BLaER1 (cell line): ENCODE measurements around the gene CENPM.
A peak's percentile ranks its signal among the peaks of the same experiment; 100 is the strongest.

ENCODE experiments used
- H3K27ac ChIP-seq: shearing (Covaris generic); formaldehyde crosslinking; 2 replicates; pipeline ENCODE4 v1.8.1; 2022
- H3K27me3 ChIP-seq: shearing (Covaris generic); formaldehyde crosslinking; 2 replicates; pipeline ENCODE4 v1.8.1; 2022
- H3K36me3 ChIP-seq: shearing (Covaris generic); formaldehyde crosslinking; 2 replicates; pipeline ENCODE4 v1.8.1; 2022
- H3K4me1 ChIP-seq: shearing (Covaris generic); formaldehyde crosslinking; 2 replicates; pipeline ENCODE4 v1.8.1; 2022
- H3K4me2 ChIP-seq: shearing (Covaris generic); formaldehyde crosslinking; 2 replicates; pipeline ENCODE4 v1.8.1; 2022
- H3K4me3 ChIP-seq: shearing (Covaris generic); formaldehyde crosslinking; 2 replicates; pipeline ENCODE4 v1.8.1; 2022
- H3K9ac ChIP-seq: shearing (Covaris generic); formaldehyde crosslinking; 2 replicates; pipeline ENCODE4 v1.8.1; 2022
- H3K9me3 ChIP-seq: shearing (Covaris generic); formaldehyde crosslinking; 2 replicates; pipeline ENCODE4 v1.8.1; 2022
- H4K20me1 ChIP-seq: shearing (Covaris generic); formaldehyde crosslinking; 2 replicates; pipeline ENCODE4 v1.8.1; 2022
- Cebpa-rat ChIP-seq: shearing (Covaris generic); IDR thresholded peaks from 2 replicates; pipeline ENCODE4 v1.8.1; 2022

The CENPM gene

GRCh38 chr22:41934284-41935014 is 12.5 kb downstream of the CENPM start:
- Histone ChIP-seq H3K9me3 (no peaks in the 10 kb centered on the region), H3K27ac (peak overlapping the region; percentile 91), H4K20me1 (peaks cover 7% of the 10 kb centered on the region; the same call in 1 of the 2 replicates), H3K27me3 (no peaks in the 10 kb centered on the region), H3K4me2 (peak overlapping the region; percentile 95), H3K4me3 (no peak overlapping the region; the same call in 1 of the 2 replicates), H3K9ac (peak overlapping the region; percentile 81), H3K36me3 (peaks cover 10% of the 10 kb centered on the region; the same call in 1 of the 2 replicates), H3K4me1 (peaks cover 100% of the 10 kb centered on the region)
- no peak for TF ChIP-seq Cebpa-rat

DNA sequence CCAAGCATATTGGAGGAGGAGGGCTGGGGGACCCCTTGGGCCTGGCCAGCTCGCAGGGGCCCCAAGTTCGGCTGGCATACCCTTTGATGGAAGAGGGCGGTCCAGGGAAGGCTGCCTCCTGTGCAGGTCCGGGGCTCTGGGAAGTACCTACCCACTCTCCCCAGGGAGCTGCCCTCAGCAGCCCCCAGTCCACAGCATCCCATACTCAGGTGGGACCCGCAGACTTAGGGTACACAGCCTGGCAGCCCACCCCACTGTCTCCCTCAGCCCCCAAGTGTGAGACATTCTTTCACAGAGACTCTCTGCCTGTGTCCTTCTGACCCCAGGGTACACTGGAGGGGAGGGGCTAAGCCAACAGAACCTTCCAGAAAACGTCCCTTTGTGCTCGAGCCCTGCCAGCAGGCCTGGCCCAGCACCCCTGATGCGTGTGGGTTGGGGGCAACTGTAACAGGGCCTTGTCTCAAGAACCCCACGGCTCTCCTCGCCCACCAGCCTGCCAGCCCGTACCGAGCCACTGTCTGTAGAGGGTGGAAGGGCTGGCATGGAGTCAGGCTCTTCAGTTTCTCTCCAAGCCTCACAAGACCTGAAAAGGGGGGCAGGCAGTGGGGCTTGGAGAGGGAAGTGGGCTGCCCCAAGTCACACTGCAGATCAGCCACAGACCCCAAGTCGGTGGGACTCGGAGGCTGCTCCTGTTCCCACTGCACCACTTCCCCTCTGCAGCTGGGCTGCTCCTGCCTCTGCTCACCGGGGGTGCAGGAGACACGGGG is 13.4 kb downstream of the CENPM start:
- Histone ChIP-seq H3K4me1 (peaks cover 100% of the 10 kb centered on the region), H3K36me3 (peaks cover 3% of the 10 kb centered on the region; the same call in 1 of the 2 replicates), H3K9ac (peak overlapping the region; percentile 81), H3K9me3 (no peaks in the 10 kb centered on the region), H3K4me3 (no peak overlapping the region; the same call in 1 of the 2 replicates), H3K27me3 (no peaks in the 10 kb centered on the region), H4K20me1 (no peaks in the 10 kb centered on the region), H3K4me2 (peak overlapping the region; percentile 95), H3K27ac (peak overlapping the region; percentile 91)
- no peak for TF ChIP-seq Cebpa-rat

GRCh38 chr22:41932353-41932752 is 14.6 kb downstream of the CENPM start:
- Histone ChIP-seq H3K4me2 (peak overlapping the region; percentile 95), H3K4me1 (peaks cover 100% of the 10 kb centered on the region), H3K36me3 (no peaks in the 10 kb centered on the region), H3K27me3 (no peaks in the 10 kb centered on the region), H4K20me1 (no peaks in the 10 kb centered on the region), H3K4me3 (no peak overlapping the region; the same call in 1 of the 2 replicates), H3K27ac (peak overlapping the region; percentile 91), H3K9me3 (no peaks in the 10 kb centered on the region), H3K9ac (peak overlapping the region; percentile 81)
- no peak for TF ChIP-seq Cebpa-rat

- no peaks in the 10 kb centered on the region for H3K9me3 ChIP-seq
- peak overlapping the region; percentile 81 for H3K9ac ChIP-seq
- H3K27ac ChIP-seq: peak overlapping the region; percentile 91
- H3K27me3 ChIP-seq: no peaks in the 10 kb centered on the region
- TF ChIP-seq Cebpa-rat: no peak
- H3K4me1 ChIP-seq: peaks cover 99% of the 10 kb centered on the region
- H4K20me1 ChIP-seq: no peaks in the 10 kb centered on the region
- H3K4me2 ChIP-seq: peak overlapping the region; percentile 95
- no peak overlapping the region for H3K4me3 ChIP-seq
- H3K36me3 ChIP-seq: no peaks in the 10 kb centered on the region
Measured at GRCh38 chr22:41931701-41932269, 15.2 kb downstream of the CENPM start.

DNA sequence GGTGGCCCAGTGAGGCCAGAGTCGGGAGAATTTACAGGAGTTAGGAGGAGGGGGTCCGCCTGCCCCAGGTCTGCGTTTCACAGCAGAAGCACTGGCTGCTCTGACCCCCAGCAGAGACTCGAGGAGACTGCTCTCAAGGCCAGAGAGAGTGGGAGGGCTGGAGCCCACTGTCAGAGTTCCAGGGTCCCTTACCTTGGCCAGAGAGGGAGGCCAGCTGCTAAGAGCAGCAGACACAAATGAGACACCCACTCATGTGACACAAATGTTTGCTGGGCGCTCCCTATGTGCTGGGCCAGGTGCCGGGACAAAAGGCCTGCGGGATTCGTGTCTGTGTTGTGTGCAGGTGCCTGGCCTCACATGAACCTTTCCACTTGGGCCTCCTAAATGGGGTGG is 17.5 kb downstream of the CENPM start:
- no peak overlapping the region for H3K4me3 ChIP-seq
- peaks cover 11% of the 10 kb centered on the region for H3K36me3 ChIP-seq
- H3K9me3 ChIP-seq: no peaks in the 10 kb centered on the region
- peak overlapping the region; percentile 72 for H3K9ac ChIP-seq
- H4K20me1 ChIP-seq: peaks cover 16% of the 10 kb centered on the region
- TF ChIP-seq Cebpa-rat: no peak
- peaks cover 87% of the 10 kb centered on the region for H3K4me1 ChIP-seq
- peak overlapping the region; percentile 95 for H3K4me2 ChIP-seq
- H3K27me3 ChIP-seq: no peaks in the 10 kb centered on the region
- H3K27ac ChIP-seq: peak overlapping the region; percentile 98

DNA sequence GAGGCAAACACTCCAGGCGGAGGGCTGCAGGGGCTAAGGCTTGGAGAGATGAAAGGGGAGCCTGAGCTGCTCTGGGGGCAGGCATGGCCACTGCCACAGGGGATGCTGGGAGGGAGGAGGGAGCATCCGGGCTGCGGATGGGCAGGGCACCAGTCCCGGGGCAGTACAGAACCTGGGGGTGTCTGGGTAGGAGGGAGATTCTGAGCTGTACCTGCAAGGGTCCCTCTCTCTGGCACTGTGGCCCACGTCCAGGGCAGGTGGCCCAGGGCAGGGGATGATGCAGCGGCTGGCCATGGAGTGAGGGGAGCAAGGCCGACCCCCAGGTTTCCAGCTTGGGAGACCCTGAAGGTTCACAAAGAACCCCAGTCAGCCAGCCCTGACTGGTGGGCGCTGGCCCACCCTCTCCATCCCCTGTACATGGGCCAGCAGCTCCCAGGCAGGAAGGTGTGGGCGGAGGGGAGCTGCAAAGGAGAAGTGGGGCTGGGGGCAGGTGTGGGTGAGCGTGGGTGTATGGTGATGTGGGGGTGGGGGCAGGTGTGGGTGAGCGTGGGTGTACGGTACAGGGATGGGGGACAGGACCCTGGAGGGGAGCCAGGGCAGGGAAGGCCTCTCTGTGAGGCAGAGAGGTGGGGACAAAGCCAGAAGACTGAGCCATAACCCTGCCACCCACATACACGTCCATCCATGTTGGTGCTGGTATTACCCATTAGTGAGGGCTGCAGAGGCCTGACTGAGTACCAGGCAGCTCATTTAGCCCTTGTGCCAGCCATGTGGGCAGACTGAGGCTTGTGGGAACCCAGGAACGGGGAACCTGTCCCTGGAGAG is 18.1 kb downstream of the CENPM start:
- peaks cover 87% of the 10 kb centered on the region for H3K4me1 ChIP-seq
- peak overlapping the region; percentile 72 for H3K9ac ChIP-seq
- peak overlapping the region; percentile 95 for H3K4me2 ChIP-seq
- peaks cover 22% of the 10 kb centered on the region for H4K20me1 ChIP-seq
- H3K9me3 ChIP-seq: no peaks in the 10 kb centered on the region
- no peak for TF ChIP-seq Cebpa-rat
- peak overlapping the region; percentile 14; the same call in 1 of the 2 replicates for H3K4me3 ChIP-seq
- H3K36me3 ChIP-seq: peaks cover 17% of the 10 kb centered on the region
- no peaks in the 10 kb centered on the region for H3K27me3 ChIP-seq
- peak overlapping the region; percentile 98 for H3K27ac ChIP-seq

DNA sequence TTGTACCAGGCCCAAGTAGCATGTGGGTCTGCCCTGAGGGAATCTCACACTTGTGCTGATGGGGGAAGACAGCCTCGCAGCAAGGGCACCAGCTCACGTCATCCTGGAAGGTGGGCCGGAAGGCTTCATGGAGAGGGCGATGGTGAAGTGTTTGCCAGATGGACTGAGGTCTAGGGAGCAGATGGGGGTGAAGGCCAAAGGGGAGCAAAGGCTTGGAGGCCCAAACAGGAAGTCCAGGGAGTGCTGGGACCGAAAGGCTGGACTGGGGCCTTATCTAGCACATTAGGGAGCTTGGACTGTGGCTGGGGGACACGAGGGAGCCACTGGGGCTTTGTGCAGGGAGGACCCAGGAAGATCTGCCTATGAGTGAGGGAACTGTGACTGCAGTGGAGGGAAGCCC is 19.1 kb downstream of the CENPM start:
- no peak for TF ChIP-seq Cebpa-rat
- H3K4me3 ChIP-seq: no peak overlapping the region; the same call in 1 of the 2 replicates
- peak overlapping the region; percentile 72 for H3K9ac ChIP-seq
- no peaks in the 10 kb centered on the region for H3K27me3 ChIP-seq
- peaks cover 87% of the 10 kb centered on the region for H3K4me1 ChIP-seq
- peaks cover 32% of the 10 kb centered on the region for H4K20me1 ChIP-seq
- H3K4me2 ChIP-seq: peak overlapping the region; percentile 95
- H3K27ac ChIP-seq: peak overlapping the region; percentile 98
- peaks cover 27% of the 10 kb centered on the region for H3K36me3 ChIP-seq
- H3K9me3 ChIP-seq: no peaks in the 10 kb centered on the region

DNA sequence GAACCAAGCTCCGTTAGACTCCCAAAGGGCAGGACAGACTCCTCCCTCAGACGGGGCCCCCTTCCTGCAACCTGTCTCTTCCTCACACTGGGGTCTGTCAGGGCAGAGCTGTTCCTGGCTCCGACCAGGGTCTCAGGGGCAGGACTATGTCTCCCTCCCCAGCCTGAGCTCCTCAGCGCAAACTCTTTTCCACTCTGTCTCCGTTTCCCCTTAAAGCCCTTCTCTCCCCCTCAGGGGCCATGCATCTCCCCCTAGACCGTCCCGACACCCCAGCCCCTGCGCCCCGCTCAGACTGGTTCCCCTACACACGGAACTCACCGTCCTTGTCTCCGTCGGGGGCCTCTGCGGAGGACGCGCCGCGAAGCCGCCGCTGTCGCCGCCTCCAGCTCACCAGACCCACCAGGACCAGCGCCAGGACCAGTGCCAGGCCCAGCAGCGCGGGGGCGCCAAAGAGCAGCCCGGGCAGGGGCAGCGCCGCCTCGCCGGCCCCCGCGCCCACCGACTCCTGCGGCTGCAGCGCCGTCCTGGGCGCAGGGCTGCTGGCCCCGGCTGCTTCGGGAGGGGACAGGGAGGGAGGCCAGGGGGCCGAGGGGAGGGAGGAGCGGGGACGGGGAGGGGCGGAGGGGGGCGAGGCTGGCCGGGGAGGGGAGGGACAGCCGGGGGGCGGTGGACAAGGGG is 21.0 kb downstream of the CENPM start:
- no peaks in the 10 kb centered on the region for H3K27me3 ChIP-seq
- peak overlapping the region; percentile 98 for H3K27ac ChIP-seq
- TF ChIP-seq Cebpa-rat: no peak
- H3K9ac ChIP-seq: peak overlapping the region; percentile 98
- peaks cover 86% of the 10 kb centered on the region for H3K4me1 ChIP-seq
- peak overlapping the region; percentile 100 for H3K4me2 ChIP-seq
- H3K4me3 ChIP-seq: peak overlapping the region; percentile 87
- no peaks in the 10 kb centered on the region for H3K9me3 ChIP-seq
- peaks cover 28% of the 10 kb centered on the region for H3K36me3 ChIP-seq
- peaks cover 50% of the 10 kb centered on the region for H4K20me1 ChIP-seq
